Epithelial cell of esophagus (primary cell): Measurements from ENCODE around the gene TACC2.

ENCODE experiments used
- DNase-seq: peaks from one replicate; pipeline ENCODE4 v3.0.0; 2010; ENCODE audit warnings: low read depth
- H3K4me3 ChIP-seq: 2 replicates; pipeline ENCODE4 v1.5.1; 2011; ENCODE audit warnings: mild to moderate bottlenecking, low read length, control low read depth
- TF ChIP-seq, protein P1 (sequence below): IDR thresholded peaks from 2 replicates; pipeline ENCODE4 v1.5.1; 2011; ENCODE audit warnings: low read depth, mild to moderate bottlenecking, low read length, control low read depth, inconsistent platforms; ENCODE audit not compliant: insufficient read depth; ENCODE audit errors: missing control alignments

Gene TACC2

DNA sequence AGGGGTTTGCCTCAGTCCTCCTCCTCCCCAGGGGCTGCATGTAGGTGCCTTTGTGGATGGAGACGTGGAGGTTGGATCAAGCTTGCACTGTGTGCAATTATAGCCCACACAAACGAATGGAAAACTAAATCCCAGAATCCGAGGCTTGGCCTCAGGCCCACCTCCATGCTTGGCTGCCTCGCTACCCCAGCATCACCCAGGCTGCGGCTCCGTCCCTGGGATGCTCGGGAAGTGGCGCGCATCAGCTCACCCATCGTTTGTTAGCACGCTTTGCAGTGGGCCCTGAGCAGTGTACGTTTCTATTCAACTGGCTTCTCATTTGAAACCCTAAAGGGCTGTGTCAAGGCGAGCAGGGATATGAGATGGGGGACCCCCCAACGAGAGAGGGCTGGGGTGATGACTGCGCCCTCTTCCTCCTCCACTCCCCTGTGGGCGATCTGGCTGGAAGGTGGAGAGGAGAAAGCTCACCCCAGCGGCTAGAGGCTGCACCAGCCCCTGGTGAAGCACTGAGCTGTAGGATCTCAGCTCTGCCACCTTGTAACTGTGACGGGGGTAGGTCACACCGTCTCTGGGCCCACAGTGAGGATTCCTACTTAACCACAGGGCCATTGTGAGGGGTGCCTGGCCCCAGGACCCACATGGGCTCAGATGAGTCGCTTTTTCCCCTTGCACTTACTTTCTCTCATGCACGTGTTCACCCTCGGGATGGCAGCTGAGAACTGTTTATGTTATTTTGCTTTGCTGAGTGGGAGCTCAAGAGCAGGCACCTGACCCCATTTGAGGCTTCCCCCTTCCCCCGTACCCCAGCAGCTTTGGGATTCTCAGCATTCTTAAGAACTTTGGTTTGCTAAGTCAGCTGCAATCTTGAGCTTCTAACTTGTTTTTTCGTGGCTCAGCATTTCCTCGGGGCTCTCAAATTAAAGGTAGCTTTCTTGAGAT lies 269.4 kb downstream of the TACC2 start:
- TF ChIP-seq, protein P1, sequence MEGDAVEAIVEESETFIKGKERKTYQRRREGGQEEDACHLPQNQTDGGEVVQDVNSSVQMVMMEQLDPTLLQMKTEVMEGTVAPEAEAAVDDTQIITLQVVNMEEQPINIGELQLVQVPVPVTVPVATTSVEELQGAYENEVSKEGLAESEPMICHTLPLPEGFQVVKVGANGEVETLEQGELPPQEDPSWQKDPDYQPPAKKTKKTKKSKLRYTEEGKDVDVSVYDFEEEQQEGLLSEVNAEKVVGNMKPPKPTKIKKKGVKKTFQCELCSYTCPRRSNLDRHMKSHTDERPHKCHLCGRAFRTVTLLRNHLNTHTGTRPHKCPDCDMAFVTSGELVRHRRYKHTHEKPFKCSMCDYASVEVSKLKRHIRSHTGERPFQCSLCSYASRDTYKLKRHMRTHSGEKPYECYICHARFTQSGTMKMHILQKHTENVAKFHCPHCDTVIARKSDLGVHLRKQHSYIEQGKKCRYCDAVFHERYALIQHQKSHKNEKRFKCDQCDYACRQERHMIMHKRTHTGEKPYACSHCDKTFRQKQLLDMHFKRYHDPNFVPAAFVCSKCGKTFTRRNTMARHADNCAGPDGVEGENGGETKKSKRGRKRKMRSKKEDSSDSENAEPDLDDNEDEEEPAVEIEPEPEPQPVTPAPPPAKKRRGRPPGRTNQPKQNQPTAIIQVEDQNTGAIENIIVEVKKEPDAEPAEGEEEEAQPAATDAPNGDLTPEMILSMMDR: no peak
- no peak overlapping the region for H3K4me3 ChIP-seq
- DNase-seq: no peak

DNA sequence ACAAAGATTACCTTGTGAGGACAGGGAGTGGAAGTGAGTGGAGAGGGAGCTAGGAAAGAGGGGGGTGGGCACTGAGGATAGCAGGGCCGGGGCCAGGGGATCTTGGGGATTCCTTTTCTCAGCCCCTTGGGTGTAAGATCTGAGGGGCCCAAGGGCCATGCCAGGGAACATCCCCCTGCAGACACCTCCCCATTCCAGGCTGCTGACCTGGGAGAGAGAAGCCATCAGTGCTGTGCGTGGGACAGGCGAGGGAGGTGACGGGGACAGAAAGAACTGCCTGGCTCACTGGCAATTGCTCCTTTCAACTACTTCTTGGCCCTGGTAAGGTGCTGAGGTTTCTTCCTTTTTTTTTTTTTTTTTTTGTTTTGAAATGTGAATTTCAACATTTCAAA lies 270.1 kb downstream of the TACC2 start:
- no peak overlapping the region for H3K4me3 ChIP-seq
- DNase-seq: no peak
- TF ChIP-seq, protein P1: no peak

DNA sequence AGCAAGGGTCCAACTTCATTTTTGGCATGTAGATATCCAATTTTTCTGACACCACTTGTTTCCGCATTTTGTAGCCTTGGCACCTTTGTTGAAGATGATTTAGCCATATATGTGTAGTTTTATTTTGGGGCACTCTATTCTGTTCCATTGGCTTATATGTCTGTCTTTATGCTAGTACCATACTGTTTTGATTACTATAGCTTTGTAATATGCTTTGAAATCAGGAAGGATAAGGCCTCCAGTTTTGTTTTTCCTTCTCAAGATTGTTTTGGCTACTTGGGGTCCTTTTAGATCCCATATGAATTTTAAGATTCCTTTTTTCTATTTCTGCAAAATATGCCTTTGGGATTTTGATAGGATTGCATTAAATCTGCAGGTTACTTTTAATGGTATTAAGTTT lies 272.6 kb downstream of the TACC2 start:
- H3K4me3 ChIP-seq: no peak overlapping the region
- TF ChIP-seq, protein P1: no peak
- DNase-seq: no peak

DNA sequence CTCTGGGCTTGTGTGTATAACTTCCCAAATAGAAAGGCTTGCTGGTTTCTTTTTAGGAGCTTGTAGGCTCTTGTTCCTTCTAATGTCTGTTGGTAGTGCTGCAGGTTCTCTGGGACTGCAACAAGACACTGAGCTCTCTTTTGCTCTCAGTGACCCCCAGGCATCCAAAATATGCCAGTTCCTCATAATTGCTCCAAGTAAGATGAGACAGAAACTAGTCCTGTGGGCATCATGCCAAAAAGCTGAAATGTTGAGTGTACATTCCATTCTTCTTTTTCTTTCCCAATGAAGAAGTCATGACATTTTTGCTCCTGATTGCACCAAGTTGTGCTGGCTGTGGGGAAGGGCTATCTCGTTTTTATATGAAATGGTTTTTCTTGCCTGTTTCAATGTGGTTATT lies 275.0 kb downstream of the TACC2 start:
- no peak overlapping the region for H3K4me3 ChIP-seq
- peak; percentile 73 for DNase-seq
- TF ChIP-seq, protein P1: no peak

DNA sequence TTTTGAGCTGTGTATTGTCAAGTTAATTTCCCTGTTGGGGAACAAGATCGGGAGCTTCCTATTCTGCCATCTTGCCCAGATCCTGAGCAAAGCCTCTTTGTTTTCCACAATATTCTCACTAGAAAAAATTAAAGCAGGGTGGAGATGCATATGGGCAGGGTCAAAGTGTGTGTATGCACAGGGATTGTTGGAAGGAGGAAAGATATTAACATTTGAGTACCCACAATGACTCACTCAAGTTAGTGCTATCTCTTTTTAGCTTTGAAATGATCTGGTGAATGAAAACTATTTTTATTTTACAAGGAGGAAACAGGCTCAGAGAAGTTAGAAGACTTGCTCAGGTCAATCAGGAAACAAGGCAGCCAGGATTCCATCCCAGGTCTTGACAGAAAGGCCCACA lies 275.5 kb downstream of the TACC2 start:
- DNase-seq: no peak
- H3K4me3 ChIP-seq: no peak overlapping the region
- TF ChIP-seq, protein P1: no peak

DNA sequence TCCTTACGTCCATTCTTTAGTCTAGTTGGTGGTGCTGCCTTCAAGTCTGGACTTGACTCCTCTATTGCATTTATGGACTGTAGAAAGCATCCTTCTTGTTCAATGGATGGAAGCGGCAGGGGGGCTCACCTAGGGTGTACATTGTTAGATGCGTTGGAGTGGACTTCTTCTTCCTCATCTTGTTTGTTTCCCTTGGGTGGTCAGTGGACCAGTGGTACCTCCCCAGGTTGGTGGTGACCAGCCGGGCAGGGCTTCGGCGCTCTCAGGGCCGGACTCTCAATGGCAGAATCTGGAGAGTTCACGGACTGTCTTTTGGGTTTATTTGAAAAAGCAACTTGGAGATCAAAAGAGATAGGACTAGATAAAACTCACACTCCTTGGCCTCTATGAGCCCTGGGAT lies 276.0 kb downstream of the TACC2 start:
- DNase-seq: no peak
- TF ChIP-seq, protein P1: no peak
- no peak overlapping the region for H3K4me3 ChIP-seq

DNA sequence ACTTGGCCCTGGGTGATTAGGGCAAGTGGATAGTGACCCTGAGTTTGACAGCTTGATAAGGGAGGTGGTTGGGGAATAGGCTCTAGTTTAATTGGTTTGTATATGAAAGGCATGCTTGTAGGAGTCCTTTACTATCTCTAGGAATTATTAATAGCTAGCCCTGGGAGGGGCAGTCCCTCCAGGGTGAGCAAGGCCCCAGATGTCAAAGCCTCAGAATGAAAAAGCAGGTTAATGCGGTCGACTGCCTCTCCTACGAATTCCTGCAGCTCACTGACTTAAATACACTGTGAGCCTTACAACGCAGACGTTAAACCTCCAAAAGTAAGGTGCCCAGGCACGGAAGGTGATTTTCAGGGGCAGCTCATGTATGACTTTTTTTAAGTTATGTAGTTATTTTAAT lies 276.9 kb downstream of the TACC2 start:
- TF ChIP-seq, protein P1: no peak
- DNase-seq: no peak
- H3K4me3 ChIP-seq: no peak overlapping the region
